ENCODE results near the gene CMTM6. TPM values are rescaled to one million over a fixed set of nuclear protein-coding genes. Genes with fewer than 3 reads are reported as not detected.
A peak's percentile ranks its signal among the peaks of the same experiment; 100 is the strongest.

Gene CMTM6
- total and polyA plus RNA-seq, 10 of the 15 experiments (the other 5 are each of a cell fraction or from before 2014, with no cell fraction given): 27.1 to 97.3 (median 61.4) TPM

DNA sequence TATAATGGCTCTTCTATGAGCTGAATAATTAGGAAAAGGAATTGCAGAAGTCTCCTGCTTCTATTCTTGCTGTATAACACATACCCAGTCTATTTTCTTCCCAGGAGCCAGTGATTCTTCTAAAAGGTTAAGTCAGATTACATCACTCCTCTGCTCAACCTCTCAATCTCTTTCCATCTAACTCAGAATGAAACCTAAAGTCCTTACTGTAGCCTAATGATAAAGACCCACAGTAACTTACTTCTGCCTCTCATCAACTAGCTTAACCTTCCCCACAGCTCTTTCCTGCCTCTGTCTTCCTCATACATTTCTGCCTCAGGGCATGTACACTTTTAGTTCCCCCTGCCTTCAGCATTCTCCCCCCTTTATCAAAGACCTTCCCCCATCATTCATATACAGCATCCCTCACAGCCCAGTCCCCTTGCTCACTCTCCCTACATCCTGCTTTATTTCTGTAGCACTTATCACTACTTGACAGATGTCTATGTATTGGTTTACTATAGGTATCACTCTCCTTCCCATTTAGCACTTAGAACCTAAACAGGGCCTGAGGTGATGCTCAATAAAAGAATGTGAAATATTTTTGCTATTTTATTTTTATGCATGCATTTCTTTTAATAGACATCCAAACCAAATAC lies 28.5 kb upstream of the CMTM6 start:
- TF ChIP-seq JUNB (IDR thresholded peaks at IDR 0.05) (peak; percentile 23; the same call in 1 of the 2 replicates), RFX5 (IDR thresholded peaks at IDR 0.05; ENCODE audit: low read depth, low read length) (no peak), HDGF (IDR thresholded peaks at IDR 0.05) (0 out of 2 replicates have a peak, but pooled peaks have one; percentile 31), TCF7 (IDR thresholded peaks at IDR 0.05; ENCODE audit: borderline replicate concordance) (no peak)
- H3K36me3 ChIP-seq (ENCODE audit: control insufficient read depth in 2 of 2, insufficient read depth in 2 of 2, low read length in 1 of 2): peaks cover 0 to 15% of the 10 kb centered on the region in 2 experiments; a peak in 2 of 4 replicates
- FAIRE-seq: no peak
- no peaks in the 10 kb centered on the region for H3K4me1 ChIP-seq (ENCODE audit: control insufficient read depth, insufficient read depth, low read length)
- no peaks in the 10 kb centered on the region for H3K9me3 ChIP-seq (replicated peaks; ENCODE audit: control insufficient read depth, insufficient read depth, low read length)
- POLR2A ChIA-PET: no interaction called here
- ATAC-seq: peak; percentile 70
- H3K4me2 ChIP-seq (ENCODE audit: control insufficient read depth, insufficient read depth): no peak overlapping the region
- H3K27me3 ChIP-seq (replicated peaks in 1 of 2; ENCODE audit: control insufficient read depth in 2 of 2, insufficient read depth in 2 of 2, low read length in 1 of 2): no peaks in the 10 kb centered on the region
- no TSS peak for BruUV-seq (replicated peaks)
- no peak overlapping the region for H3K4me3 ChIP-seq
- H3K79me2 ChIP-seq (ENCODE audit: control insufficient read depth, insufficient read depth, low read length): no peaks in the 10 kb centered on the region
- in situ Hi-C loops (cut with MboI) (no loop called here), intact Hi-C loops (cut with micrococcal nuclease; ENCODE audit: unreplicated experiment) (no loop called here)
- RAD21 ChIA-PET (ENCODE audit: unreplicated experiment): no interaction called here
- CTCF ChIA-PET: interaction anchor here (0.5 to 1.2 kb wide), 2 partner anchors 21 to 960 kb away, joined by 4 to 5 read pairs; no protein-coding TSS in a partner anchor
- H2AFZ ChIP-seq (ENCODE audit: control insufficient read depth, low read depth, low read length): no peak overlapping the region
- H3K9ac ChIP-seq (ENCODE audit: control insufficient read depth, insufficient read depth, low read length): no peak overlapping the region
- SMC1A ChIA-PET (ENCODE audit: uncharacterized antibody, unreplicated experiment): interaction anchor here (0.9 to 1.8 kb wide), 5 partner anchors 14 to 134 kb away, joined by 3 to 5 read pairs (median 3); no protein-coding TSS in a partner anchor
- DNase-seq (ENCODE audit: low read depth, low spot score): no peak
- H4K20me1 ChIP-seq (ENCODE audit: control insufficient read depth, insufficient read depth): no peaks in the 10 kb centered on the region
- no peak overlapping the region for H3K27ac ChIP-seq (ENCODE audit: control insufficient read depth, insufficient read depth)

DNA sequence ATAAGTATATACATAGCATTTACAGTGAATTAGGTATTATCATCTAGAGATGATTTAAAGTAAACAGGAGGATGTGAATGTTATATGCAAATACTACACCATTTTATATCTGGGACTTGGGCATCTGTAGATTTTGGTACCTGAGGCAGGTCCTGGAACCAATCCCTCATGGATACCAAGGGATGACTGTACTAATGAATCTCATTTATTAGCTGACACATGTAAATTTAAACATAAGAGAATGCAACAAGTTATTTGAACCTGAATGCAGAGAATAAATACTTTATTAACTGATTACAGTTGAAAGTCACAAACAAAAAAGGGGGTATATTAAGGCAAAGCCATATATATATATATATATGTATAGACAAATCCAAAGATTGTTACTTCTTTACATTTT lies 23.1 kb upstream of the CMTM6 start:
- POLR2A ChIA-PET: no interaction called here
- DNase-seq (ENCODE audit: low read depth, low spot score) (no peak), ATAC-seq (no peak), FAIRE-seq (no peak)
- Histone ChIP-seq H3K27me3 (replicated peaks in 1 of 2; ENCODE audit: control insufficient read depth in 2 of 2, insufficient read depth in 2 of 2, low read length in 1 of 2) (no peaks in the 10 kb centered on the region), H3K36me3 (ENCODE audit: control insufficient read depth in 2 of 2, insufficient read depth in 2 of 2, low read length in 1 of 2) (peaks cover 0 to 7% of the 10 kb centered on the region in 2 experiments; a peak in 3 of 4 replicates), H3K27ac (ENCODE audit: control insufficient read depth, insufficient read depth) (no peak overlapping the region), H3K9ac (ENCODE audit: control insufficient read depth, insufficient read depth, low read length) (no peak overlapping the region), H3K4me1 (ENCODE audit: control insufficient read depth, insufficient read depth, low read length) (no peaks in the 10 kb centered on the region), H3K4me3 (no peak overlapping the region), H3K9me3 (replicated peaks; ENCODE audit: control insufficient read depth, insufficient read depth, low read length) (no peaks in the 10 kb centered on the region), H3K79me2 (ENCODE audit: control insufficient read depth, insufficient read depth, low read length) (no peaks in the 10 kb centered on the region), H2AFZ (ENCODE audit: control insufficient read depth, low read depth, low read length) (no peak overlapping the region), H4K20me1 (ENCODE audit: control insufficient read depth, insufficient read depth) (no peaks in the 10 kb centered on the region), H3K4me2 (ENCODE audit: control insufficient read depth, insufficient read depth) (no peak overlapping the region)
- intact Hi-C loops (cut with micrococcal nuclease; ENCODE audit: unreplicated experiment): no loop called here
- in situ Hi-C loops (cut with MboI): no loop called here
- RAD21 ChIA-PET (ENCODE audit: unreplicated experiment): no interaction called here
- no TSS peak for BruUV-seq (replicated peaks)
- CTCF ChIA-PET: interaction anchor here (0.7 to 1.5 kb wide), 2 partner anchors 16 to 34 kb away, joined by 3 to 4 read pairs; no protein-coding TSS in a partner anchor
- SMC1A ChIA-PET (ENCODE audit: uncharacterized antibody, unreplicated experiment): interaction anchor here (1.4 kb wide), 1 partner anchor 12 kb away, joined by 4 read pairs; no protein-coding TSS in a partner anchor
- TF ChIP-seq, protein P1, sequence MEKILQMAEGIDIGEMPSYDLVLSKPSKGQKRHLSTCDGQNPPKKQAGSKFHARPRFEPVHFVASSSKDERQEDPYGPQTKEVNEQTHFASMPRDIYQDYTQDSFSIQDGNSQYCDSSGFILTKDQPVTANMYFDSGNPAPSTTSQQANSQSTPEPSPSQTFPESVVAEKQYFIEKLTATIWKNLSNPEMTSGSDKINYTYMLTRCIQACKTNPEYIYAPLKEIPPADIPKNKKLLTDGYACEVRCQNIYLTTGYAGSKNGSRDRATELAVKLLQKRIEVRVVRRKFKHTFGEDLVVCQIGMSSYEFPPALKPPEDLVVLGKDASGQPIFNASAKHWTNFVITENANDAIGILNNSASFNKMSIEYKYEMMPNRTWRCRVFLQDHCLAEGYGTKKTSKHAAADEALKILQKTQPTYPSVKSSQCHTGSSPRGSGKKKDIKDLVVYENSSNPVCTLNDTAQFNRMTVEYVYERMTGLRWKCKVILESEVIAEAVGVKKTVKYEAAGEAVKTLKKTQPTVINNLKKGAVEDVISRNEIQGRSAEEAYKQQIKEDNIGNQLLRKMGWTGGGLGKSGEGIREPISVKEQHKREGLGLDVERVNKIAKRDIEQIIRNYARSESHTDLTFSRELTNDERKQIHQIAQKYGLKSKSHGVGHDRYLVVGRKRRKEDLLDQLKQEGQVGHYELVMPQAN (conservative IDR thresholded peaks at IDR 0.05): no peak
- TF ChIP-seq SIN3A (IDR thresholded peaks at IDR 0.05; ENCODE audit: low read depth, low read length) (no peak), GATAD2B (conservative IDR thresholded peaks at IDR 0.05; ENCODE audit: low read depth) (no peak), SPI1 (IDR thresholded peaks at IDR 0.05; ENCODE audit: borderline replicate concordance, insufficient read depth, low read depth, low read length) (no peak)
- TF ChIP-seq, protein P2, sequence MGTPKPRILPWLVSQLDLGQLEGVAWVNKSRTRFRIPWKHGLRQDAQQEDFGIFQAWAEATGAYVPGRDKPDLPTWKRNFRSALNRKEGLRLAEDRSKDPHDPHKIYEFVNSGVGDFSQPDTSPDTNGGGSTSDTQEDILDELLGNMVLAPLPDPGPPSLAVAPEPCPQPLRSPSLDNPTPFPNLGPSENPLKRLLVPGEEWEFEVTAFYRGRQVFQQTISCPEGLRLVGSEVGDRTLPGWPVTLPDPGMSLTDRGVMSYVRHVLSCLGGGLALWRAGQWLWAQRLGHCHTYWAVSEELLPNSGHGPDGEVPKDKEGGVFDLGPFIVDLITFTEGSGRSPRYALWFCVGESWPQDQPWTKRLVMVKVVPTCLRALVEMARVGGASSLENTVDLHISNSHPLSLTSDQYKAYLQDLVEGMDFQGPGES (IDR thresholded peaks at IDR 0.05): no peak
- TF ChIP-seq, protein P3, sequence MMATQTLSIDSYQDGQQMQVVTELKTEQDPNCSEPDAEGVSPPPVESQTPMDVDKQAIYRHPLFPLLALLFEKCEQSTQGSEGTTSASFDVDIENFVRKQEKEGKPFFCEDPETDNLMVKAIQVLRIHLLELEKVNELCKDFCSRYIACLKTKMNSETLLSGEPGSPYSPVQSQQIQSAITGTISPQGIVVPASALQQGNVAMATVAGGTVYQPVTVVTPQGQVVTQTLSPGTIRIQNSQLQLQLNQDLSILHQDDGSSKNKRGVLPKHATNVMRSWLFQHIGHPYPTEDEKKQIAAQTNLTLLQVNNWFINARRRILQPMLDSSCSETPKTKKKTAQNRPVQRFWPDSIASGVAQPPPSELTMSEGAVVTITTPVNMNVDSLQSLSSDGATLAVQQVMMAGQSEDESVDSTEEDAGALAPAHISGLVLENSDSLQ (IDR thresholded peaks at IDR 0.05): no peak

All from GM12878 (cell line).